NCI-H2227 (cell line): ENCODE data around the gene PWWP2B.

Source experiments
- DNase-seq: peaks from one replicate; lab custom pipeline; 2025; ENCODE audit not compliant: unreplicated experiment; lab: John Stamatoyannopoulos, UW

Gene PWWP2B

DNA sequence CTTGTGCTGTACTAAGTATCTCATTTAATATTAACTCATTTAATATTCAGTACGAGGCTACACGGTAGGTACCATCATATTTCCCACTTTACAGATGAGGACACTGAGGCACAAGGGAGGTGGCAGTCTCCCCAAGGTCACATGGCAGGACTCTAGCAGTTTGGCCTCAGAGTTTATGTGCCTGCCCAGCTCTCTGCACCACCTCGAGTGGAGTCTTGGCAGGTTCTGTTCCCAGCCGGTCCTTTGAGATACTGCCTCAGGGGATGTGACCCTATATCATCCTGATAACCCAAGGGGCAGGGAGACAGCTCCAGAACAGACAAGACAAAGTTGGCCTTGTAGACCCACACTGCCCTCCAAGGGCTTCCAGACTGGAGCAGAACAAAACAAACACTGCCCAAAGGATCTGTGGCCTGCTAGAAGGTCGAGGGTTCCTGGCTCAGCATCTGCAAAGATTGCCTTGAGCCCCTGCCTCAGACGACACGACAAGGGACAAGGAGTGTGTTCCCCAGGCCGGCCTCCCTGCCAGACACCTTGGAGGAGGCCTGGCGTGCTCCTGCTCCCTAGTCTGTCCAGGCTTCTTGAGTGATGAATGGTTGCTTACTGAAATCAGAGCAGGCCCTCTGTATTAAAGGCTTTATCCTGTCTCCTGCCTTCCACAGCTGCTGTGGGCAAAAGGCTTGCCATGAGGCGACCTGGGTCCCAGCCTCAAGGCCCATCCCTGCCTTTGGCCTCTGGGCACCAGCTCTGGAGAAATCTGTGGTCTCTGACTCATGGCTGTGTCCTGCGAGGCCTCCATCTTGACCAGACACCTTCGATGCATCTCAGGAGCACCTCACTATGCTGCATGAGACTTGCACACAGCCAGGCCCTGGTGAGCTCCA is 3.9 kb upstream of the PWWP2B start:
- no peak for DNase-seq

DNA sequence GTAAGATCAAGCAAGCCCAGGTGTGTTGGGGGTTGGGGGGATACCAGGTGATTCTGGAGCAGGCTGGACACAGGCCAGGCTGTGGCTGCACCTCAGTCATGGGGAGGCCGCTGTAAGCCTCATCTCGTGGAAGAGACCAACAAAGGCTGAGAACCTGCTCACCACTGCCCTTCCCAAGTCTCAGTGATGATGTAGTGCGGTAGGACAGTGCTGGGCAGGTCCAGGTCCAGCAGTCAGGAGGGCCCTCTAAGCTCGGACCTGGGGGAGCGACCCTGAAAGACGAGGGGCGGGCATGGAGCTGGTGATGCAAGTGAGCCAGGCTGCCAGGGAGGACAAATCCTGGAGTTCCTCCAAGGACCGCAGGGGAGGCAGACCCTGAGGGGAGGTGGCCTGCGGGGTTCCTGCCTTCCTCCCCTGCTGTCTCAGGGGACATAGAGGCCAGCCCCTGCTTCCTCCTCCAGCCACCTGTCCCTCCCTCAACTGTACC is 3.3 kb upstream of the PWWP2B start:
- no peak for DNase-seq

DNA sequence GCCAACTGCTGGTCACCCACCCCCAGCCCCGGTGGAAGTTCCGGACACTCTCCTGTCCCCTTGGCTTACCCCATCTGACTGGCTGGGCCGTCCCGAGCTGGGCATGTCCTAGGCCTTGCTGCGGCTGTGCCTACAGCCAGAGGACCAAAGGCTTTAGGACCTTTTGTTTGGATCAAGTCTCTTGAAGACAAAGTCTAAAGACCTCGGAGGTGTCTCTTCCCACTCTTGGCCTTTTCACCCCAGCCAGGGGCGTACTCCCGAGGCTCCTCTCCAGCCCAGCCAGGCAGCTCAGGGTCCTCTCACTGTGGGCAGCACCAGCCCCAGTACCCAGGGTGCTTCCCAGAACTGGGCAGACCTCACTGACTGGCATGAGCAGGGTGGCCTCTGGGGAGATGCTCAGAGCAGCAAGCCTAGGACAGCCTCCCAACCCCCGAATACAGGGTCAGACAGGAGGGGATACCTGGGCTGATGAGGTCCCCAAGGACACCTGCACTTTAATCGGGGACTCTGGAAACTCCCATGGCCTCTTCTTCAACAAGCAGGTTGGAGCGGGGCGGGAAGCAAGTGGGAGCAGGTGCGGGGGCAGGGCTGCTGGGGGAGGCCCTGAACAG is 2.7 kb upstream of the PWWP2B start:
- no peak for DNase-seq

DNA sequence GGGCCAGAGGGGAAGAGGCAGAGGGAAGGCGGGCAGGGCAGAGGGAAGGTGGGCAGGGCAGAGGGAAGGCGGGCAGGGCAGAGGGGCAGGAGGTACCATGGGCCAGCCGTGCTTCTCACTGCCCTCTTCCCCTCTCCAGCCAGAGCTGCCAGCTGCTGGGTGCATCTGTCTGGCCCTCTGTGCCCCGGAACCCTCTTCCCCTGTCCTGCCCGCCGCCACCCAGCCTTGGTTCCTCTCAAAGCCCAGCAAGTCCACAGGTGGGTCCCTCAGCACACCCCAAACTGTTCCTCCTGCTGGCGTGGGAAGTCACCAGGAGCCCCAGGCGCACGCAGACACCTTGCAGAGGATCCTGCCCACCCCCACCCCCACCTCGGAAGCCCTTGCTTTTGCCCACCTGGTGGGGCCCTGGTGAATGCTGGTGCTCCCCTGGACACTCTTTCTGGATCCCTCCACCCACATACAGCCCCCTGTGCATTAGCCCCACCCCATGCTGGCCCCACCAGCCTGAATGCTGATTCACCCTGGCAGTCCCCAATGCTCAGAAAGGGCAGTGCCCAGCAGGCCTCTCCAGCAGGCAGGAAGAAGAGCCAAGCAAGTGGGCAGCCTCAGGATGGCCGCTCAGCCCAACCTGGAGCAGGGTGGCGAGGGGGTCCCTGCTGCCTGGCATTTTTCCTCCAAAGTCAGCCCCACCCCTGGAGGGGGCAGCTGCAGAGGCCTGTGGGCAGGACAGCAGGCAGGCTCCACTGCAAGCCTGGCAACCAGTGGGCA is 1.9 kb upstream of the PWWP2B start:
- DNase-seq: no peak

DNA sequence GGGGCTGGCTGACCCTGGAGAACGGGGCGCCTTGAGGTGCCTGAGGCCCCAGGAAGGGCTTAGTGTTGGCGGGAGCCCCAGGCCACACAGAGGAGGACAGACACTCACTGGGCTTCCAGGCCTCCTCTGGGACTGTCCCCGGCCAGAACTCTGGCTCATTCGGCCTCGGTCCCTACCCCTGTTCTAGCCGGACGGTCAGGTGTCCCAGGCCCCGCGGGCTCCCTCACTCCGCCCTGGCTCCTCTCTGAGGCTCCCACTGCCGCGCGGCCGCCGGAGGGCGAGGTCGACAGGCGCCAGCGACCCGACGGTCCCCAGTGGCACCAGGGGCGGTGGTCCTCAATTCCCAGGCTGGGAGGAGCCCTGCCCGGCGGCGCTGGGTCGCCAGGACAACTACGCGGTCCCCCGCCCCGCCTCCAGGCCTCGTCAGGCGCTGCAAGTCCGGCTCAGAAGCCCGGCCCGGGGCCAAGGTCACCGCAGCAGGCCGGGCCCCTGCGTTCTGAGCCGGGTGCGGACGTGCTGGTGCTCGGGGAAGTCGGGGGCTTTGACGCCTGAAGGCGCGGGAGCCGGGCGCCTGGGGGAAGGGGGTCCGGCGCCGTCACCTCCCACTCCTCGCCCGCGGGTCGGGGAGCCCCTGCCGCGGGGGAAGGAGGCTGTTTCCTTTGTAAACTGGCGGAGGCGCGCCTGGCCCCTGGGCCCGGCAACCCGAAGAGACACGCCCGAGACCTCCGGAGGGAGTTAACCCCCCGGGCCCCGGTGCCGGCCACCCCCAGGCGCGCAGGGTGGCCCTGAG is 1.1 kb upstream of the PWWP2B start:
- no peak for DNase-seq

DNA sequence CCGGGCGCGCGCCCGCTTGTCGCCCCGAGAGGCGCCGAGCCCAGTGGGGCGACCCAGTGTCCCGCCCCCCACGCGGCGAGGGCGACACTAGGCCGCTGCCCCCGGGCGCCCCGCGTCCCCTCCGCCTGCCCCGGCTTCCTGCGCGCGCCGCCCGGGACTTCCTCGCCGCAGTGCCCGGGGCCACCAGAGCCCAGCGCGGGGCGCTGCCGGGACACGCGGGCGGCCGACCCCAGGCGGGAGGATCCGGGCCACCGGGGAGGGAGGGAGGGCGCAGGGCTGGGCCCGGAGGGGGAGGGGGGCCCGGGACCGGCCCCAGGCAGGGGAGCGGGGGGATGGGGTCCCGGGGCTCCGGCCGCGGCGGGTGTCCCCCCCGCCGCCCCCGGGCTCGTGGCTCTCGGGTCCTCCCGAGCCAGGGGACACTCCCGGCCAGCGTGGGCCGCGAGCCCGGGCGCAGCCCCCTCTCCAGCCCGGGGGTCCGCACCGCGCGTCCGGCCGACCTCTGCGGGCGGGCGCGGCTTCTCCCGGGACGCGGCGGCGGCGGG is 435 bp upstream of the PWWP2B start:
- peak; percentile 71 for DNase-seq

DNA sequence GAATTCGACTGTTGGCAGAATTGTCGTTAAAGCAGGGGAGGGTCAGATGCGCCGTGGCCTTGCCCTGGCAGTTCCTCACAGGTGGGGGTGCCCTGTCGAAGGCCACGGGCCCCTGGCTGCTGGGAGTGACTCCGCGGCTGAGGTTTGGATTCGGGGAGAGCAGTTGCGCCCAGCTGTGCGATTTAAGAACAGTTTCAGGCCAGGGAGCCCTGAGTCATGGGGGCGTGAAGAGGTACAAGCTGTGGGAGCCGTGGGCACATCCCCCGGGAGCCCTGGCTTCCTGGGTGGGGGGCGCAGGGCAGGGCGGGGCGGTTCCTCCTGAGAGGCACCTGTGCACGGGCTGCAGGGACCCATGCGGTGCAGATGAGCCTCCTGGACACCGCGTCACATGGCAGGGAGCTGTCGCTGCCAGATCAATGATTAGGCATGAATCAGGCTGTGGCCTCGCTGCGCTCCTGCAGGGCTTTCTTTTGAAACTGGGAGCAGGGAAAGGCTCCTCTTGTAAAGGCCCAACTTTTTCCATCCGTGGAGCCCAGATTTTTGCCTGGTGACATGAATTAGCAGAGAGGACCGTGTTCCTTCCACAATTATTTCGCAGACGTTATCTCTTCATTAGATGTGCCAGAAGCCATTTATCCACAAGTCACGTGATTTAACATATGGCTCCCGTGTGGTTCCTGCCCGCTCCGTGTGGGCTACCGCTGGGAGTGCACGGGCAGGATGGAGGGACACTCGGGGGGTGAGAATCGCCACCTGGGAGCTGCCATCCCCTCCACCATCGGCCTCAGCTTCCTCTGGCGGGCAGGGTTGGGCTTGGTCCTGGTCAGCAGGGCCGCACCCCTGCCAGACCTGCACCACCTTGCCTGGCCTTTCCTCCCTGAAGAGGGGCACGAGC is 918 bp downstream of the PWWP2B start:
- peak; percentile 33 for DNase-seq

DNA sequence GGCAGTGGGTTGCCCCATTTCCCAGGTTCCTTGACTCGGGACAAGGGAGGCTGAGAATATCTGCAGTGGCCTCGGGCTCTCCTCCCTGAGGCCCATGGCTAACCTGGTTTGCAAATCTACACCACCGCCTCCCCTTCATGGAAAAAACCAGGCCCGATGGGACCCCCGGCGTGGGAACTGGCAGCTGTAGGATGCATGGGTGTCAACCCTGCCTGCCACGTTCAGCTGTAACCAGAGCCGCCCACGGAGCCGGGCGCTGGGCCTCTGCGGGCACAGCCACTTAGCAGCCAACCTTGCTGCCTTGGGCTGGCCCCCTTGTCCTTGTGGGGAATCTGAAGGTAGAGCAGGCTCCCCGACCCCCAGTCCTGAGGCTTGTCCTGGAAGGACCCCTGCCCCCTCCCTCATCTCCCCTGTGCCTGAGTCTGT is 1.6 kb downstream of the PWWP2B start:
- no peak for DNase-seq

DNA sequence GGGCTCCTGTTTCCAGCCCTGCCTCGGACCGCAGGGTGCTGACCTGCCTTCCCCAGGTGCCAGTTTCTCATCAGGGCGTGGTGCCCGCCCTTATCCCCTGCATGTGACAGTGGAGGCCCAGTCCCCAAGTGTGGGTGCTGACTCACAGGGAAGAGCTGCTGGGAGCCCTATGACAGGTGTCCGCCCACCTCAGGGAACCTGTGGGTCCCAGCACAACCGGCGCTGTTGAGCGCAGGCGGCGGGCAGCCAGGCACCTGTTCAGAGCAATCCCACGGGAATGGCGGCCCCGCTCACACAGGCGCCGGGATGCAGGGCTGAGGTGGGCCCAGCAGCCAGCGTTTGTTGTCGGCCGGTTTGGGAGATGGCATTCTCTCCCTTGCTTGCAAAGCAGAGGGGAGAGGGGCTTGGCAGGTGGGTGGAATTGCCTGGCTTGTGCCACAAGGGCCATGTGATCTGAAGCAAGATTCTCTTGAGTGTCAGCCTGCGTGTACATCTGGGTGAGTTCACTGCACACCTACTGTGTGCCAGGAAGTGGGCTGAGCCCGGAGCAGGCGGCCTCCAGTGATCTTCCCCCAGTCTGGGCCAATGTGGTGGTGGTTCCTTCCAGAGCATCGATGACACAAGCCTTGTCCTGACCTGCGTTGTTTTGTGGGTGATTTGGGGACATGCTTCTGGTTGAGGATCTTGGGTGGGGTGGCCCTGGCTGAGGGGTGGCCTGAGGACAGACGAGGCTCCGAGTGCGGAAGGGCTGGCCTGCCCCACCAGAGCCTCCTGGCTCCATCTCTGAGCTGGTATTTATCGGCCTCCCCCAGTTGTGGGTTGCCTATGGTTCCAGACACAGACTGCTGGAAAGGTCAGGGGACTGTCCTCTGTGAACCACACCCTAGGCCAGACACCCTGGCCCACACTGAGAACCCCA is 2.4 kb downstream of the PWWP2B start:
- no peak for DNase-seq

DNA sequence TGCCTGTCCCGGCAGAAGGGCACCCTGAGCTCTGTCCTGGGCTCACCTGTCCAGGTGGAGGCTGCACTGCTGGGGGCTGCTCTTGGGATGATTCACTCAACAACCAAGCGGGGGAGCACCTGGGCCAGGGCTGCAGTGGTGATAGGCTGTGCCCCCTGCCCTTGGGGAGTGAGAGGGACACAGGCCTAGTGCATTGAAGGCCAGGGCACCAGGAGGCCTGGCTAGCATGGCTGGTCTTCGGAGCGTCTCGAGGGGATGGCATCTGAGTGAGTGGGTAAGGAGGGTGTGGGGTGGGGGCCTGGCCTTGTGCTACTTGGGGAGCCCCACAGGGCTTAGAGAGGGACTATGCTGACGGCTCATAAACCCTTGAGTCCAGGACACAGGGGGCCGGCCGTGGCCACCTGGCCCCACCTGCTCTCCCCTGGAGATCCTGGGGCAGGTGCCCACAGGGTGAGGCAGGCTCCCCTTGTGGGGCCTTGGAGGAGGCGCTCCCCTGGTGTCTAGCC is 3.1 kb downstream of the PWWP2B start:
- DNase-seq: no peak

DNA sequence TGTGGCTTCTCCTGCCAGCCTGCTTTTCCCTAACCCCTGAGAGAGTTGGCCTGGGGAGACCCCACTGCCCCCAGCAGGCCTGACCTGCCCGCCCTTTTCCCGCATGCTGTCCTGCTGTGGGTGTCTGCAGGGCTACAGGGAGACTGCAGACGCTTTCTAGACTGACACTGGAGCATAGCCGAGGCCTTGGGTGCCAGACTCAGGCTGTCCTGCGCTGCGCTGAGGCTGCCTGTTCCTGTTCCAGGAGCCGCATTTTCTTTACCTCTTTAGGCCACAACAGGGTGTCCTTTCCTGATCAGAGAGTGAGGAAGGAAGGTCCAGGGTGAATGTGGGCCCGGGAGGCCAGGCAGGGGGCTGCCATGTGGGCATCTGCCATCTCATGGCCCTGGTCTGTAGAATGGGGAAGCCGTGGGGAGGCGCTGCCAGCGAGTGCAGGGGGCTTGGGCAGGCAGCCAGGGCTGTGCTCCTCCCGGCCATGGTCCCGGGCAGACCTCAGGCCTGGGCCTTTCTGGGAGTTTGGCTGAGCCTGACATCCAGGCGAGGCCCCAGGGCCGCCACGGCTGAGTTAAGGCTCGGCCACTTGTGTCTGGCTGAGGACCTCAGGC is 3.6 kb downstream of the PWWP2B start:
- no peak for DNase-seq

DNA sequence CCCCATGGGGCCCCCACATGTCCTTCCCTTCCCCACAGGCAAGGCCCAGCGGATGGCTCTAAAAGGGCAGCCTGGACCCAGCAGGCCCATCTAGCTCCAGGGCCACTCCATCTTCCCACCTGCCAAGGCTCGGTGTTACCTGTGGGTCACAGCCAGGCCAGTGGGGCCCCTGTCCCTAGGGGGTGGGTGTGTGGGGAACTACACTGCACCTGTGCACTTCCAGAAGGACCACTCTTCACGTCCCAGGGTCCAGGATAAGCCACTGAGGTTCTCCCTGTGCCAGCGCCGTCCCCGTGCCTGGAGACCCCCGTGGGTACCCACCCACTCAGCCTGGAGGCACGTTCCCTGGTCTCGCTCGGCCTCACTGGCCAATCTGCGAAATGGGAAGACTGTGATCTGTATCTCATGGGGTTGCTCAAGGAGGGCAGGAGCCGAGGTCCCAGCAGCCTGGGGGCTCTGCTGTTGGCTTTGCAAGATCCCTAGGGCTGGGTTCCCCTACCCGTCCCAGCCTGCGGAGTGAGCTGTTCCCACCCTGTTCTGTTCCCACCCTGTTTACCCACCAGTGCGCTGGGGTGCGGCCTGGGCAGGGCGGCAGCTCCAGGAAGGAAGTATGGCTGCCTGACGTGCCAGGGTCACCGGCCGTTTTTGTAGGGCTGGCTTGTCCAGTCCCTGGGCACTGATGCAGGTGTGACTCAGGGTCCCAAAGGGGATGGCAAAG is 4.6 kb downstream of the PWWP2B start:
- no peak for DNase-seq

DNA sequence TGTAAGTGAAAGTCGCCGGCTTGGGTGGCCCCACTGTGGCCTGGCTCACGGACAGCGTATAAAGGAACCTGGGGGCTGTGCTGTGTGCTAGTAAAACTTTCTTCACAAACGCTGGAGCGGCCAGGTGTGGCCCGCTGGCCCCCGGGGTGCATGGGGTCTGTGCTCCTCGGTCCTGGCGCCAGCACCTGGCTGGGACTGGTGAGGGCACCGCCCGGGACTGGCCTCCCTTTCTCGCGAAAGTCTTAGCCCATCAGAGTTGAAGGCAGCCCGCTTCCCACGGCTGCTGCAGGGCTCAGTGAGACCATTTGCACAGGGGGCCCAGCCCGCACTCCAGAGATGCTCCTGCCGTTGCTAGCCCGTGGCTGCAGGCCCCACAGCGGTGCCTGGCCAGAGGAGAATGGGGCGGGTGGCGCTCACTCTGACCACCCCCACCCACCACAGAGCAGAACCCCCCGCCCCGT is 5.8 kb downstream of the PWWP2B start:
- no peak for DNase-seq

DNA sequence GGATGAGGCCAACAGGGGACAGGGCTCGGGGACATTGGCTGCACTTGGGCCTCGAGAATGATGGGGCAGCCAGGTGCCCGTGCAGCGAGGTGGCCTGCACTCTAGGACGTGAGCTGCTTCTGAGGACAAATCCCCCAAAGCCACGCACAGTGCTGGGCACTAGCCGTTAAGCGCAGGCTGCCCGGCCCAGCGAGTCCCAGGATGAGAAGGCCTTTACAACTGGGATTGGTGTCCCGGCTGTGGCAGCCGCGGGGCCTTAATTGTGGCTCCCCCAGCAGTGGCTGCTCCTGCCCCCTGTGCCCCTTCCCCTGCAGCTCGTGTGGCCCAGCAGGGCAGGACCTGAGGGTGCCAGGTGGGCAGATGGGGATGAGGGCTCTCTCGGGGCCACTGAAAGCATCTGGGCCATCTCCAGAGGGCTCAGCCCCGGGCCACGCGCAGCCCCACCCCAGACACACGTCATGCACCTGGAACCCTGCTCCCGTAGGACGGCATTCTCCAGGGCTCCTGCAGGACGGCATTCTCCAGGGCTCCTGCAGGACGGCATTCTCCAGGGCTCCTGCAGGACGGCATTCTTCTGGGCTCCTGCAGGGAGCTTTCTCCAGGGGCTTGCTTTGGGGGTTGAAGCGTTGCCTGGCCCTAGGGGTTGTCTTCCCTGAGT is 6.6 kb downstream of the PWWP2B start:
- DNase-seq: no peak

DNA sequence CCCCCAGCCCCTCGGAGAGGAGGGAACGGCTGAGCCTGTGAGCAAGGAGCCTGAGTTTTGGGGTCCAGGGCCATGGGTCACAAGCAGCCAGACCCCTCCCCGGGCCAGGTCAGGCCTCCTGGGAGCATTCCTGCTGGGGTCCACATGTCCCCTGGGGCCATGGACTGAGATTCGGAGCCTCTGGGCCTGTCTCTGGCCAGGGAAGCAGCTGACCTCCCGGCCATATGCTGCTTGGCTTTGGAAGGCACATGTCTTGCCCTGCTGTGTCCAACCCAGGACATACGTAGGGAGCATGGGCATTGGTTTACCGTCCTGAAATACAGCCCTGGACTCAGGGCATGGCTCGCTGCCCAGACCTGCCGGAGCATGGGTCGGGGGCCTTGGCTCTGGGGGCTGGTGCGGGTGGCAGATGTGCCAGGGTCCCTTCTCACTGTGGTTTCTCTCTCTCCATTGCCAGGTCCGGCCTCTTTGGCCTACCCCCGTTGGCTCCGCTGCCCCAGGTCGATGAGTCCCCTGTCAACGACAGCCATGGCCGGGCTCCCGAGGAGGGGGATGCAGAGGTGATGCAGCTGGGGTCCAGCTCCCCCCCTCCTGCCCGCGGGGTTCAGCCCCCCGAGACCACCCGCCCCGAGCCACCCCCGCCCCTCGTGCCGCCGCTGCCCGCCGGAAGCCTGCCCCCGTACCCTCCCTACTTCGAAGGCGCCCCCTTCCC is 7.3 kb downstream of the PWWP2B start:
- no peak for DNase-seq

DNA sequence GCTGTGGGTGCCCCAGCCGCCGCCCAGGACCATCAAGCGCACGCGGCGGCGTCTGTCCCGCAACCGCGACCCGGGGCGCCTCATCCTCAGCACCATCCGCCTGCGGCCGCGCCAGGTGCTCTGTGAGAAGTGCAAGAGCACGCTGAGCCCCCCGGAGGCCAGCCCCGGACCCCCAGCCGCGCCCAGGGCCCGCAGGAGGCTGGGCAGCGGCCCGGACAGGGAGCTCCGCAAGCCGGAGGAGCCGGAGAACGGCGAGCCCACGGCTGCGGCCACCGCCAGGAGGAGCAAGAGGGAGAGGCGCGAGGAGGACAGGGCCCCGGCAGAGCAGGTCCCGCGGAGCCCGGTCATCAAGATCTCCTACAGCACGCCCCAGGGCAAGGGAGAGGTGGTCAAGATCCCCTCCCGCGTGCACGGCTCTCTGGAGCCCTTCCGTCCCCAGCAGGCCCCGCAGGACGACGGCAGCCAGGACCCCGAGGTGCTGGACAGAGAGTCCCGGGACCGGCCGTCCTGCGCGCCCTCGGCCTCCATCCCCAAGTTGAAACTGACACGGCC is 8.0 kb downstream of the PWWP2B start:
- DNase-seq: no peak
